PFSK-1 (cell line): ENCODE measurements around the gene DTX3.

Experiments
- POLR2AphosphoS5 ChIP-seq: IDR thresholded peaks from 2 replicates; pipeline ENCODE4 v1.6.1; 2012; ENCODE audit warnings: low read depth, mild to moderate bottlenecking, control low read depth, low read length, moderate library complexity
- TAF1 ChIP-seq: IDR thresholded peaks from 2 replicates; pipeline ENCODE4 v1.6.1; 2012; ENCODE audit warnings: low read length, control low read depth, borderline replicate concordance; ENCODE audit not compliant: insufficient read depth
- TF ChIP-seq, protein P1 (sequence below), 2 experiments: IDR thresholded peaks; 2 replicates each; pipeline versions ENCODE4 v1.6.1 to v1.8.0; 2011 to 2012; ENCODE audit warnings: low read depth in 2 of 2, low read length in 2 of 2, control low read depth in 1 of 2, inconsistent platforms in 1 of 2, mild to moderate bottlenecking in 1 of 2, moderate library complexity in 1 of 2; ENCODE audit not compliant: insufficient read depth in 1 of 2

- no peak for TF ChIP-seq POLR2AphosphoS5
- TF ChIP-seq, protein P1, sequence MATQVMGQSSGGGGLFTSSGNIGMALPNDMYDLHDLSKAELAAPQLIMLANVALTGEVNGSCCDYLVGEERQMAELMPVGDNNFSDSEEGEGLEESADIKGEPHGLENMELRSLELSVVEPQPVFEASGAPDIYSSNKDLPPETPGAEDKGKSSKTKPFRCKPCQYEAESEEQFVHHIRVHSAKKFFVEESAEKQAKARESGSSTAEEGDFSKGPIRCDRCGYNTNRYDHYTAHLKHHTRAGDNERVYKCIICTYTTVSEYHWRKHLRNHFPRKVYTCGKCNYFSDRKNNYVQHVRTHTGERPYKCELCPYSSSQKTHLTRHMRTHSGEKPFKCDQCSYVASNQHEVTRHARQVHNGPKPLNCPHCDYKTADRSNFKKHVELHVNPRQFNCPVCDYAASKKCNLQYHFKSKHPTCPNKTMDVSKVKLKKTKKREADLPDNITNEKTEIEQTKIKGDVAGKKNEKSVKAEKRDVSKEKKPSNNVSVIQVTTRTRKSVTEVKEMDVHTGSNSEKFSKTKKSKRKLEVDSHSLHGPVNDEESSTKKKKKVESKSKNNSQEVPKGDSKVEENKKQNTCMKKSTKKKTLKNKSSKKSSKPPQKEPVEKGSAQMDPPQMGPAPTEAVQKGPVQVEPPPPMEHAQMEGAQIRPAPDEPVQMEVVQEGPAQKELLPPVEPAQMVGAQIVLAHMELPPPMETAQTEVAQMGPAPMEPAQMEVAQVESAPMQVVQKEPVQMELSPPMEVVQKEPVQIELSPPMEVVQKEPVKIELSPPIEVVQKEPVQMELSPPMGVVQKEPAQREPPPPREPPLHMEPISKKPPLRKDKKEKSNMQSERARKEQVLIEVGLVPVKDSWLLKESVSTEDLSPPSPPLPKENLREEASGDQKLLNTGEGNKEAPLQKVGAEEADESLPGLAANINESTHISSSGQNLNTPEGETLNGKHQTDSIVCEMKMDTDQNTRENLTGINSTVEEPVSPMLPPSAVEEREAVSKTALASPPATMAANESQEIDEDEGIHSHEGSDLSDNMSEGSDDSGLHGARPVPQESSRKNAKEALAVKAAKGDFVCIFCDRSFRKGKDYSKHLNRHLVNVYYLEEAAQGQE (IDR thresholded peaks at IDR 0.05; ENCODE audit: insufficient read depth in 1 of 2, low read depth in 2 of 2, low read length in 2 of 2), result no peak
- TF ChIP-seq TAF1, result no peak
Observed at GRCh38 chr12:57586832-57587429, 17.7 kb upstream of the DTX3 start.
